Tibial nerve (tissue), 4 donors: ENCODE measurements around the gene C14orf180.

Source experiments
- CTCF ChIP-seq, 5 experiments: fragments of 200-600 bp in 3 of 5; fragments of 450-650 bp in 2 of 5; sonication (generic) in 3 of 5; IDR thresholded peaks; one replicate each; pipeline ENCODE4 v1.5.1; 2016 to 2019; ENCODE audit warnings: antibody characterized with exemption in 5 of 5, mild to moderate bottlenecking in 3 of 5, moderate library complexity in 2 of 5
- EP300 ChIP-seq, 2 donors: sonication (generic); formaldehyde crosslinking; IDR thresholded peaks; one replicate each; pipeline ENCODE4 v1.6.1; 2017; ENCODE audit warnings: antibody characterized with exemption in 2 of 2, mild to moderate bottlenecking in 1 of 2
- POLR2A ChIP-seq, 2 donors: fragments of 450-650 bp; IDR thresholded peaks; one replicate each; pipeline ENCODE4 v1.6.1; 2017; ENCODE audit warnings: antibody characterized with exemption in 2 of 2, mild to moderate bottlenecking in 2 of 2, moderate library complexity in 2 of 2

- no peak for TF ChIP-seq POLR2A (IDR thresholded peaks at IDR 0.05)
- no peak for TF ChIP-seq CTCF (IDR thresholded peaks at IDR 0.05)
- TF ChIP-seq EP300 (IDR thresholded peaks at IDR 0.05), result no peak
Measured at GRCh38 chr14:104552738-104553125, 26.8 kb upstream of the C14orf180 start.
